CD4-positive, alpha-beta T cell (primary cell): ENCODE results near the gene TNS4. TPM values are rescaled to one million over a fixed set of nuclear protein-coding genes. Genes with fewer than 3 reads are reported as not detected.

Experiments
- ATAC-seq: fragments of 200-7000 bp; cut with Tn5 transposase; one replicate; pipeline ENCODE4 v1.10.0; 2022; ENCODE audit warnings: mild to moderate bottlenecking; ENCODE audit not compliant: poor library complexity
- CTCF ChIA-PET: fragments of 350-600 bp; sonication (Branson Sonifier 250); formaldehyde crosslinking; loops from one replicate; lab custom pipeline; 2021; ENCODE audit warnings: antibody characterized with exemption, inconsistent platforms; lab: Charles Lee
- POLR2A ChIA-PET: fragments of 350-600 bp; sonication (Branson Sonifier 250); formaldehyde crosslinking; loops from one replicate; lab custom pipeline; 2021; ENCODE audit warnings: antibody characterized with exemption, inconsistent platforms; lab: Charles Lee
- DNase-seq, 14 experiments: peaks; one replicate each; pipeline ENCODE4 v3.0.0-alpha.2; 2013 to 2020; ENCODE audit warnings: mixed read lengths in 2 of 14
- H3K27ac ChIP-seq, 2 donors: one replicate each; pipeline versions ENCODE4 v1.5.1 to v1.7.0; 2013; ENCODE audit warnings: low read length in 2 of 2, low read depth in 1 of 2, mild to moderate bottlenecking in 1 of 2
- H3K27me3 ChIP-seq, 2 experiments: 1 replicate in 1 of 2; 2 replicates in 1 of 2; pipeline versions ENCODE4 v1.6.1 to v1.7.0; 2013; ENCODE audit warnings: low read length in 2 of 2, control low read depth in 1 of 2, mild to moderate bottlenecking in 1 of 2, moderate library complexity in 1 of 2; ENCODE audit not compliant: insufficient read depth in 2 of 2, control insufficient read depth in 1 of 2
- H3K36me3 ChIP-seq: one replicate; pipeline ENCODE4 v1.6.1; 2013; ENCODE audit warnings: low read length, control low read depth; ENCODE audit not compliant: insufficient read depth
- H3K4me1 ChIP-seq: one replicate; pipeline ENCODE4 v1.6.1; 2013; ENCODE audit warnings: low read length, control low read depth; ENCODE audit not compliant: insufficient read depth
- H3K4me3 ChIP-seq: one replicate; pipeline ENCODE4 v1.5.1; 2013; ENCODE audit warnings: mild to moderate bottlenecking, low read length, moderate library complexity
- H3K9me3 ChIP-seq, 2 experiments: 1 replicate in 1 of 2; 2 replicates in 1 of 2; pipeline versions ENCODE4 v1.6.1 to v1.7.0; 2013; ENCODE audit warnings: low read length in 2 of 2, mild to moderate bottlenecking in 2 of 2, control low read depth in 1 of 2, moderate library complexity in 1 of 2; ENCODE audit not compliant: control insufficient read depth in 1 of 2, insufficient read depth in 1 of 2
- H3K27ac Mint-ChIP-seq: one replicate; pipeline ENCODE4 v1.8.0; 2020; ENCODE audit warnings: mixed read lengths
- H3K27me3 Mint-ChIP-seq: one replicate; pipeline ENCODE4 v1.8.0; 2021; ENCODE audit warnings: mixed read lengths
- H3K36me3 Mint-ChIP-seq: one replicate; pipeline ENCODE4 v1.8.0; 2021; ENCODE audit warnings: low read depth, mixed read lengths
- H3K4me1 Mint-ChIP-seq: one replicate; pipeline ENCODE4 v1.8.0; 2021; ENCODE audit warnings: low read depth, mixed read lengths
- H3K4me3 Mint-ChIP-seq: one replicate; pipeline ENCODE4 v1.8.0; 2020; ENCODE audit warnings: mild to moderate bottlenecking, mixed read lengths
- H3K9me3 Mint-ChIP-seq: one replicate; pipeline ENCODE4 v1.8.0; 2020; ENCODE audit warnings: mixed read lengths
- intact Hi-C, 2 experiments: fragments of 100-400 bp; cut with DNase I in 1 of 2; cut with micrococcal nuclease in 1 of 2; formaldehyde crosslinking; loops; one replicate each; pipeline versions ENCODE4 v1.15.1 to v1.9.0; 2023 to 2025; cut with DNase I, micrococcal nuclease
- total RNA-seq, 174 experiments: library from RNA in 2 of 174; stranded (reverse) in 2 of 174; gene quantifications; one replicate each; pipeline ENCODE4 v1.2.3 and lab custom pipeline; 2021 to 2026
- TF ChIP-seq, protein P1 (sequence below): fragments of 200-600 bp; IDR thresholded peaks from one replicate; pipeline ENCODE4 v1.8.0; 2022; ENCODE audit warnings: antibody characterized with exemption, mild to moderate bottlenecking

The TNS4 gene
- total RNA-seq, 2 experiments from 2014 or later: 3.0 to 4.2 TPM

DNA sequence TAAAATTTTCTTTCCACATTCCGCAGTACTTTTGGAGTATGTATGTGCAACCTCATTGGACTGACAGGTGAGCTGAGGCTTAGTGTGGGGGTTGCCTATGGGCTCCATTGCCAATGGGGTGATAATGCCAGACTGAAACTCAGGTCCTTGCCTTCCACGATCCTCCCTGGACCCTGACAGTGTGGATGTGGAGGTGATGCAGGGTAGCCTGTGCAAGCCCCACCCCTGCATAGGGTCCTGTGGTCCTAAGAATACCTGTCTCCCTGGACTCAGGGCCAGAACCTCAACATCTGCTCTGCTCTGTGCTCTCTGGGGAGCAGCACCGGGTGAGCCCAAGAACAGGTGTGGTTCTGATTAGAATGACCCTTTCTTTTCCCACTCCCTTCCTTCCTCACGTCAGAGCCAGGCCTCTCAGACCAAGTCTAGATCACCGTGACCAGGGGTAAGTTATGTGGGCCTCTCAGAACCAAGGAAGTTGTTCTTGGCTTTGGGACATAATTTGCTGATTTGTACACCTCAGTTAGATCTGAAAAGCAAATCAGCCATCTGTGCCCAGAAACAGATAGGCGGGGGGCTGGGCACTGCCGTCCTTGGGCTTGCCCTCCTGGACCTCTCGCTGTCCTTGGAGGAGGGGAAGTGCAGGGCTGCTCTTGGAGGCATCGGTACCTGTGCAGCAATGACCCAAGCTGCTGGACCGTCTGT, 8.4 kb upstream of the TNS4 start:
- H3K36me3 Mint-ChIP-seq: no peaks in the 10 kb centered on the region
- no peak overlapping the region for H3K27ac Mint-ChIP-seq
- DNase-seq (no peak), ATAC-seq (no peak)
- ChIA-PET CTCF (interaction anchor here (1.9 kb wide), 1 partner anchor 23 kb away, joined by 4 read pairs; no protein-coding TSS in a partner anchor), POLR2A (no interaction called here)
- H3K36me3 ChIP-seq: no peaks in the 10 kb centered on the region
- H3K4me1 Mint-ChIP-seq: peaks cover 12% of the 10 kb centered on the region
- H3K27me3 Mint-ChIP-seq: no peaks in the 10 kb centered on the region
- H3K4me1 ChIP-seq: peaks cover 15% of the 10 kb centered on the region
- H3K4me3 ChIP-seq: no peak overlapping the region
- H3K27me3 ChIP-seq: no peaks in the 10 kb centered on the region
- TF ChIP-seq, protein P1, sequence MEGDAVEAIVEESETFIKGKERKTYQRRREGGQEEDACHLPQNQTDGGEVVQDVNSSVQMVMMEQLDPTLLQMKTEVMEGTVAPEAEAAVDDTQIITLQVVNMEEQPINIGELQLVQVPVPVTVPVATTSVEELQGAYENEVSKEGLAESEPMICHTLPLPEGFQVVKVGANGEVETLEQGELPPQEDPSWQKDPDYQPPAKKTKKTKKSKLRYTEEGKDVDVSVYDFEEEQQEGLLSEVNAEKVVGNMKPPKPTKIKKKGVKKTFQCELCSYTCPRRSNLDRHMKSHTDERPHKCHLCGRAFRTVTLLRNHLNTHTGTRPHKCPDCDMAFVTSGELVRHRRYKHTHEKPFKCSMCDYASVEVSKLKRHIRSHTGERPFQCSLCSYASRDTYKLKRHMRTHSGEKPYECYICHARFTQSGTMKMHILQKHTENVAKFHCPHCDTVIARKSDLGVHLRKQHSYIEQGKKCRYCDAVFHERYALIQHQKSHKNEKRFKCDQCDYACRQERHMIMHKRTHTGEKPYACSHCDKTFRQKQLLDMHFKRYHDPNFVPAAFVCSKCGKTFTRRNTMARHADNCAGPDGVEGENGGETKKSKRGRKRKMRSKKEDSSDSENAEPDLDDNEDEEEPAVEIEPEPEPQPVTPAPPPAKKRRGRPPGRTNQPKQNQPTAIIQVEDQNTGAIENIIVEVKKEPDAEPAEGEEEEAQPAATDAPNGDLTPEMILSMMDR: no peak
- H3K9me3 Mint-ChIP-seq: no peaks in the 10 kb centered on the region
- no peaks in the 10 kb centered on the region for H3K9me3 ChIP-seq
- H3K4me3 Mint-ChIP-seq: no peak overlapping the region
- H3K27ac ChIP-seq: no peak overlapping the region
- intact Hi-C loops: no loop called here

DNA sequence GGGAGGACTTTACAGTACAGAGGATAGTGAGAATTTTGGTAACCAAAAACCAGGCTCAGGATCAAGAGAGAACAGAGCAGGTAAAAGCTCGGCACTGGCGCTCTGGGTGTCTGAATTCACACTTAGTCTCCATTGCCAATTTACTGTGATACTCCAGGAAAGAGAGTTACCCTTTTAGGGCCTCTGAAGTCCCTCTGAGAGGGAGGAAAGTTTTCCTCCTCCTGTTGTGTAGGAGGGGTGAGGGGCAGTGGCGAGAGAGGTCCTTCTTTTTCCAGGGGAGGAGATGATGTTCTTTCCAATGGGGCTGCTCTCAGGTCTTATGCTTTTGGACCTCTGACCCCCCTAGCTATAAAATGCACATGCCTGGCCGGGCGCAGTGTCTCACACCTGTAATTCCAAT, 5.4 kb upstream of the TNS4 start:
- intact Hi-C loops: no loop called here
- Mint-ChIP-seq H3K4me1 (no peaks in the 10 kb centered on the region), H3K4me3 (no peak overlapping the region), H3K27me3 (no peaks in the 10 kb centered on the region), H3K27ac (no peak overlapping the region), H3K36me3 (no peaks in the 10 kb centered on the region), H3K9me3 (no peaks in the 10 kb centered on the region)
- TF ChIP-seq, protein P1: no peak
- ATAC-seq: no peak
- Histone ChIP-seq H3K27me3 (no peaks in the 10 kb centered on the region), H3K4me1 (no peaks in the 10 kb centered on the region), H3K9me3 (no peaks in the 10 kb centered on the region), H3K36me3 (no peaks in the 10 kb centered on the region), H3K27ac (no peak overlapping the region), H3K4me3 (no peak overlapping the region)
- DNase-seq: no peak
- POLR2A ChIA-PET: no interaction called here
- CTCF ChIA-PET: no interaction called here

DNA sequence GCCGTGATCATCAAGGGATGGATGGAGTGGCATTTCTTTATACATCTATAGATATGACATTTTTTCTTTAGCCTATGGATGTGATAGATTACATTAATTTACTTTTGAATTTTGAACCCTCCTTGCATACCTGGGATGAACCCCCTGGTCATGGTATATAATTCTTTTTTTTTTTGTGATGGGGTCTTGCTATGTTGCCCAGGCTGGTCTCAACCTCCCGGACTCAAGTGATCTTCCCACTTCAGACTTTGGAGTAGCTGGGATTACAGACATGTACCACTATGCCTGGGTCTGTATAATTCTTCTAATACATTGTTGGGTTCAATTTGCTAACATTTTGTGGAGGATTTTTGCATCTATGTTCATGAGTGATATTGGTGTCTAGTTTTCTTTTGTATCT, 1.7 kb upstream of the TNS4 start:
- H3K27me3 ChIP-seq: no peaks in the 10 kb centered on the region
- Mint-ChIP-seq H3K4me1 (no peaks in the 10 kb centered on the region), H3K27ac (no peak overlapping the region), H3K36me3 (no peaks in the 10 kb centered on the region), H3K4me3 (no peak overlapping the region), H3K9me3 (no peaks in the 10 kb centered on the region), H3K27me3 (no peaks in the 10 kb centered on the region)
- CTCF ChIA-PET: no interaction called here
- H3K27ac ChIP-seq: no peak overlapping the region
- H3K9me3 ChIP-seq: no peaks in the 10 kb centered on the region
- no peak for ATAC-seq
- H3K4me3 ChIP-seq: no peak overlapping the region
- DNase-seq: no peak
- POLR2A ChIA-PET: interaction anchor here (0.6 kb wide), 1 partner anchor 57 kb away, joined by 3 read pairs; no protein-coding TSS in a partner anchor
- no peaks in the 10 kb centered on the region for H3K4me1 ChIP-seq
- TF ChIP-seq, protein P1: no peak
- intact Hi-C loops: no loop called here
- no peaks in the 10 kb centered on the region for H3K36me3 ChIP-seq
